ENCODE results near the gene LRIT2.
A peak's percentile ranks its signal among the peaks of the same experiment; 100 is the strongest.
"Not testable (repeated sequence)": the region's sequence is repeated elsewhere in the genome, so short reads cannot be mapped to it uniquely, and the experiment has no call there.

Gene LRIT2

GRCh38 chr10:84204122-84204521, 21.2 kb downstream of the LRIT2 start:
- peak; percentile 2 for DNase-seq

- DNase-seq = no peak
Measured at GRCh38 chr10:84202349-84202748, 23.0 kb downstream of the LRIT2 start.

GRCh38 chr10:84201682-84202081, 23.7 kb downstream of the LRIT2 start:
- no peak for DNase-seq

- no peak for DNase-seq
Measured at GRCh38 chr10:84201244-84201606, 24.1 kb downstream of the LRIT2 start.

GRCh38 chr10:84200537-84201243, 24.7 kb downstream of the LRIT2 start:
- DNase-seq = no peak

- peak; percentile 46 for DNase-seq
Measured at GRCh38 chr10:84198206-84198915, 27.0 kb downstream of the LRIT2 start.

- DNase-seq = no peak
Measured at GRCh38 chr10:84197643-84198042, 27.7 kb downstream of the LRIT2 start.

GRCh38 chr10:84196941-84197340, 28.4 kb downstream of the LRIT2 start:
- DNase-seq = no peak

- peak; percentile 78 for DNase-seq
Measured at GRCh38 chr10:84196083-84196482, 29.3 kb downstream of the LRIT2 start.

- peak; percentile 23 for DNase-seq
Measured at GRCh38 chr10:84195044-84195830, 30.1 kb downstream of the LRIT2 start.

GRCh38 chr10:84194424-84195043, 30.8 kb downstream of the LRIT2 start, which contains the start of gene CDHR1:
Gene CDHR1 (plus strand): TSS chr10:84194537. CDS start chr10:84194761, 224 bp downstream.
- DNase-seq = peak; percentile 48

- no peak for DNase-seq
Measured at GRCh38 chr10:84193846-84194423, 31.4 kb downstream of the LRIT2 start.

GRCh38 chr10:84193327-84193726, 32.0 kb downstream of the LRIT2 start:
- no peak for DNase-seq

GRCh38 chr10:84191106-84191505, 34.2 kb downstream of the LRIT2 start:
- no peak for DNase-seq

GRCh38 chr10:84190621-84191020, 34.7 kb downstream of the LRIT2 start:
- DNase-seq = no peak

GRCh38 chr10:84188815-84189214, 36.5 kb downstream of the LRIT2 start:
- no peak for DNase-seq

- DNase-seq = no peak
Measured at GRCh38 chr10:84185526-84186175, 39.7 kb downstream of the LRIT2 start.

- no peak for DNase-seq
Measured at GRCh38 chr10:84184517-84184916, 40.8 kb downstream of the LRIT2 start.

GRCh38 chr10:84181631-84182030, 43.7 kb downstream of the LRIT2 start:
- no peak for DNase-seq

- DNase-seq = not testable (repeated sequence)
Measured at GRCh38 chr10:84180386-84180785, 45.0 kb downstream of the LRIT2 start.

GRCh38 chr10:84179059-84179710, 46.2 kb downstream of the LRIT2 start:
- DNase-seq = peak; percentile 84

GRCh38 chr10:84178160-84178609, 47.2 kb downstream of the LRIT2 start:
- DNase-seq = no peak
